ENCODE data around the gene ZNF215.
"Not testable (repeated sequence)": the region's sequence is repeated elsewhere in the genome, so short reads cannot be mapped to it uniquely, and the experiment has no call there.

Gene ZNF215

GRCh38 chr11:6943131-6943530 is 16.9 kb downstream of the ZNF215 start:
- DNase-seq: no peak

- DNase-seq: not testable (repeated sequence)
Observed at GRCh38 chr11:6954248-6954647, 28.0 kb downstream of the ZNF215 start.

GRCh38 chr11:6962141-6962540 is 35.9 kb downstream of the ZNF215 start:
- DNase-seq: no peak

GRCh38 chr11:6962673-6963072 is 36.4 kb downstream of the ZNF215 start:
- no peak for DNase-seq

- no peak for DNase-seq
Observed at GRCh38 chr11:6968816-6969215, 42.6 kb downstream of the ZNF215 start.

- DNase-seq: not testable (repeated sequence)
Observed at GRCh38 chr11:6969854-6970253, 43.6 kb downstream of the ZNF215 start.

GRCh38 chr11:6979365-6979764 is 53.1 kb downstream of the ZNF215 start:
- DNase-seq: no peak

- no peak for DNase-seq
Observed at GRCh38 chr11:6986487-6986886, 60.3 kb downstream of the ZNF215 start.

GRCh38 chr11:6988506-6988905 is 62.3 kb downstream of the ZNF215 start:
- no peak for DNase-seq

- no peak for DNase-seq
Observed at GRCh38 chr11:6991227-6991626, 65.0 kb downstream of the ZNF215 start.

GRCh38 chr11:6992026-6992425 is 65.8 kb downstream of the ZNF215 start:
- DNase-seq: no peak

- DNase-seq: no peak
Observed at GRCh38 chr11:6992457-6993417, 66.5 kb downstream of the ZNF215 start.

GRCh38 chr11:6995703-6996102 is 69.5 kb downstream of the ZNF215 start:
- DNase-seq: no peak

GRCh38 chr11:7004482-7004881 is 78.3 kb downstream of the ZNF215 start:
- DNase-seq: no peak
